ENCODE measurements around the gene ADAP1.

- TF ChIP-seq CTCF (conservative IDR thresholded peaks at IDR 0.05 in 1 of 2, IDR thresholded peaks at IDR 0.05 in 1 of 2; ENCODE audit: extremely low read depth in 1 of 2, insufficient read depth in 1 of 2, low read depth in 1 of 2, low read length in 2 of 2) (no peak), EZH2 (IDR thresholded peaks at IDR 0.05; ENCODE audit: borderline replicate concordance, low read length) (no peak)
Observed at GRCh38 chr7:966291-967069, 12.0 kb upstream of the ADAP1 start.
